Endodermal cell (in vitro differentiated cells): ENCODE results near the gene RELT. TPM values are rescaled to one million over a fixed set of nuclear protein-coding genes. Genes with fewer than 3 reads are reported as not detected.

Experiments
- DNase-seq: peaks from one replicate; pipeline ENCODE4 v3.0.0-alpha.2; 2017
- H3K27ac ChIP-seq: 2 replicates; pipeline ENCODE4 v1.5.1; 2013; ENCODE audit warnings: mild to moderate bottlenecking, low read depth, low read length, moderate library complexity
- H3K27me3 ChIP-seq: 2 replicates; pipeline ENCODE4 v1.6.1; 2013; ENCODE audit warnings: mild to moderate bottlenecking, low read length, moderate library complexity; ENCODE audit not compliant: insufficient read depth, control insufficient read depth, poor library complexity, severe bottlenecking
- H3K36me3 ChIP-seq: 2 replicates; pipeline ENCODE4 v1.7.0; 2013; ENCODE audit warnings: mild to moderate bottlenecking, low read length, moderate library complexity; ENCODE audit not compliant: control insufficient read depth, insufficient read depth
- H3K4me1 ChIP-seq: one replicate; pipeline ENCODE4 v1.7.0; 2013; ENCODE audit warnings: low read length; ENCODE audit not compliant: control insufficient read depth, insufficient read depth
- H3K4me3 ChIP-seq: 2 replicates; pipeline ENCODE4 v1.5.1; 2013; ENCODE audit warnings: mild to moderate bottlenecking, low read length, moderate library complexity
- H3K9ac ChIP-seq: 2 replicates; pipeline ENCODE4 v1.6.1; 2013; ENCODE audit warnings: mild to moderate bottlenecking, low read length, moderate library complexity; ENCODE audit not compliant: poor library complexity, severe bottlenecking; ENCODE audit errors: extremely low read depth
- H3K9me3 ChIP-seq: 2 replicates; pipeline ENCODE4 v1.6.1; 2013; ENCODE audit warnings: mild to moderate bottlenecking, low read length, moderate library complexity; ENCODE audit not compliant: control insufficient read depth
- H3K27ac Mint-ChIP-seq: 2 replicates; pipeline ENCODE4 v1.8.0; 2020; ENCODE audit warnings: mixed read lengths
- H3K27me3 Mint-ChIP-seq: 2 replicates; pipeline ENCODE4 v1.8.0; 2021; ENCODE audit warnings: mild to moderate bottlenecking, mixed read lengths; ENCODE audit not compliant: insufficient read depth
- H3K36me3 Mint-ChIP-seq: 2 replicates; pipeline ENCODE4 v1.8.0; 2020; ENCODE audit warnings: low read depth, mixed read lengths
- H3K4me1 Mint-ChIP-seq: 2 replicates; pipeline ENCODE4 v1.8.0; 2020; ENCODE audit warnings: mixed read lengths
- H3K4me3 Mint-ChIP-seq: 2 replicates; pipeline ENCODE4 v1.8.0; 2020; ENCODE audit warnings: mild to moderate bottlenecking, moderate library complexity, mixed read lengths
- H3K9me3 Mint-ChIP-seq: 2 replicates; pipeline ENCODE4 v1.8.0; 2020; ENCODE audit warnings: mild to moderate bottlenecking, mixed read lengths
- CTCF ChIP-seq: fragments of 200-600 bp; sonication (generic); conservative IDR thresholded peaks from 2 replicates; pipeline ENCODE4 v1.5.0; 2021; ENCODE audit warnings: antibody characterized with exemption, mild to moderate bottlenecking
- WGBS, 2 experiments: methylation state at CpG; one replicate each; pipeline versions ENCODE4 v1.1.5 to v1.1.7; 2013; ENCODE audit warnings: missing lambda C conversion rate in 2 of 2, mixed read lengths in 1 of 2; ENCODE audit not compliant: insufficient coverage in 1 of 2, insufficient read length in 1 of 2; 5-methylcytosine and 5-hydroxymethylcytosine counted together
- total RNA-seq, 2 donors: library from RNA; stranded (reverse); fragmentation: NEBNext Ultra II Directional in 1 of 2; extraction: Animal tissue kit (Norgen Biotek cat#: 25700) in 1 of 2; gene quantifications; 2 replicates in 1 of 2; 3 replicates in 1 of 2; pipeline ENCODE4 v1.2.1, GENCODE V29; 2021

The RELT gene
- total RNA-seq, 2 donors from 2014 or later, result 6.9 to 8.9 TPM

GRCh38 chr11:73382183-73382582, 6.0 kb downstream of the RELT start:
- Mint-ChIP-seq H3K4me1 (peaks cover 7% of the 10 kb centered on the region), H3K27me3 (peaks cover 3% of the 10 kb centered on the region), H3K27ac (no peak overlapping the region), H3K36me3 (no peaks in the 10 kb centered on the region), H3K9me3 (no peaks in the 10 kb centered on the region), H3K4me3 (no peak overlapping the region)
- H3K9ac ChIP-seq, result no peak overlapping the region
- no peak for TF ChIP-seq CTCF
- H3K9me3 ChIP-seq, result no peaks in the 10 kb centered on the region
- H3K36me3 ChIP-seq, result no peaks in the 10 kb centered on the region
- DNase-seq, result no peak
- H3K4me1 ChIP-seq, result no peaks in the 10 kb centered on the region
- H3K27me3 ChIP-seq, result no peaks in the 10 kb centered on the region
- 88 to 94% methylated on average over 2 to 7 of the region's 7 CpGs for WGBS, 2 experiments
- no peak overlapping the region for H3K4me3 ChIP-seq
- H3K27ac ChIP-seq, result no peak overlapping the region

- H3K4me3 ChIP-seq, result no peak overlapping the region
- DNase-seq, result no peak
- no peak overlapping the region for H3K27ac Mint-ChIP-seq
- WGBS, 2 experiments, result 84% methylated on average over 3 of the region's 3 CpGs; no CpG with 5 or more reads in 1 of the 2 experiments
- H3K36me3 ChIP-seq, result no peaks in the 10 kb centered on the region
- H3K9ac ChIP-seq, result no peak overlapping the region
- H3K27me3 ChIP-seq, result no peaks in the 10 kb centered on the region
- no peak overlapping the region for H3K4me3 Mint-ChIP-seq
- H3K9me3 Mint-ChIP-seq, result no peaks in the 10 kb centered on the region
- no peak for TF ChIP-seq CTCF
- no peaks in the 10 kb centered on the region for H3K9me3 ChIP-seq
- H3K4me1 ChIP-seq, result no peaks in the 10 kb centered on the region
- peaks cover 9% of the 10 kb centered on the region for H3K4me1 Mint-ChIP-seq
- no peak overlapping the region for H3K27ac ChIP-seq
- H3K36me3 Mint-ChIP-seq, result no peaks in the 10 kb centered on the region
- peaks cover 3% of the 10 kb centered on the region for H3K27me3 Mint-ChIP-seq
Measured at GRCh38 chr11:73382747-73383146, 6.5 kb downstream of the RELT start.

GRCh38 chr11:73383249-73384124, 7.3 kb downstream of the RELT start:
- no peak for TF ChIP-seq CTCF
- Mint-ChIP-seq H3K4me1 (peaks cover 9% of the 10 kb centered on the region), H3K4me3 (no peak overlapping the region), H3K9me3 (no peaks in the 10 kb centered on the region), H3K27me3 (peaks cover 1% of the 10 kb centered on the region), H3K36me3 (no peaks in the 10 kb centered on the region), H3K27ac (no peak overlapping the region)
- H3K27ac ChIP-seq, result no peak overlapping the region
- H3K9ac ChIP-seq, result no peak overlapping the region
- no peak overlapping the region for H3K4me3 ChIP-seq
- H3K4me1 ChIP-seq, result no peaks in the 10 kb centered on the region
- H3K9me3 ChIP-seq, result no peaks in the 10 kb centered on the region
- no peak for DNase-seq
- WGBS, 2 experiments, result 84 to 91% methylated on average over 6 to 9 of the region's 9 CpGs
- H3K27me3 ChIP-seq, result no peaks in the 10 kb centered on the region
- no peaks in the 10 kb centered on the region for H3K36me3 ChIP-seq
